ENCODE measurements around the gene ARHGEF6.
A peak's percentile ranks its signal among the peaks of the same experiment; 100 is the strongest.

The ARHGEF6 gene

GRCh38 chrX:136646602-136647239, 134.0 kb downstream of the ARHGEF6 start:
- no peak for DNase-seq (ENCODE audit: low read depth in 2 of 2)

- no peak for DNase-seq (ENCODE audit: low read depth in 2 of 2)
Observed at GRCh38 chrX:136643243-136643642, 137.5 kb downstream of the ARHGEF6 start.

GRCh38 chrX:136639506-136640176, 141.1 kb downstream of the ARHGEF6 start:
- DNase-seq (ENCODE audit: low read depth in 2 of 2), result no peak

- no peak for DNase-seq (ENCODE audit: low read depth in 2 of 2)
Observed at GRCh38 chrX:136636121-136636520, 144.6 kb downstream of the ARHGEF6 start.

GRCh38 chrX:136635235-136635634, 145.5 kb downstream of the ARHGEF6 start:
- DNase-seq (ENCODE audit: low read depth in 2 of 2), result no peak

- no peak for DNase-seq (ENCODE audit: low read depth in 2 of 2)
Observed at GRCh38 chrX:136630881-136631280, 149.9 kb downstream of the ARHGEF6 start.

- no peak for DNase-seq (ENCODE audit: low read depth in 2 of 2)
Observed at GRCh38 chrX:136629084-136629750, 151.5 kb downstream of the ARHGEF6 start.

GRCh38 chrX:136627409-136627808, 153.3 kb downstream of the ARHGEF6 start:
- DNase-seq (ENCODE audit: low read depth in 2 of 2), result no peak

- DNase-seq (ENCODE audit: low read depth in 2 of 2), result no peak
Observed at GRCh38 chrX:136626891-136627290, 153.8 kb downstream of the ARHGEF6 start.

- DNase-seq (ENCODE audit: low read depth in 2 of 2), result no peak
Observed at GRCh38 chrX:136626237-136626636, 154.5 kb downstream of the ARHGEF6 start.

- DNase-seq (ENCODE audit: low read depth in 2 of 2), result no peak
Observed at GRCh38 chrX:136625246-136625645, 155.5 kb downstream of the ARHGEF6 start.

GRCh38 chrX:136623396-136623795, 157.3 kb downstream of the ARHGEF6 start:
- peak in 1 of 2 donors; percentile 40 for DNase-seq (ENCODE audit: low read depth in 2 of 2)

GRCh38 chrX:136622568-136622967, 158.2 kb downstream of the ARHGEF6 start:
- no peak for DNase-seq (ENCODE audit: low read depth in 2 of 2)

- no peak for DNase-seq (ENCODE audit: low read depth in 2 of 2)
Observed at GRCh38 chrX:136620780-136621179, 160.0 kb downstream of the ARHGEF6 start.

GRCh38 chrX:136619899-136620505, 160.7 kb downstream of the ARHGEF6 start:
- no peak for DNase-seq (ENCODE audit: low read depth in 2 of 2)

- no peak for DNase-seq (ENCODE audit: low read depth in 2 of 2)
Observed at GRCh38 chrX:136616987-136617685, 163.6 kb downstream of the ARHGEF6 start.

Data from stimulated activated CD8-positive, alpha-beta memory T cell treated with anti-CD3 and anti-CD28 coated beads, Interleukin-15, amount 100 ng/mL, for 48 hours (primary cell).